CD4-positive, alpha-beta T cell treated with Interleukin-1 beta for 1 hour (primary cell): ENCODE data around the gene HK2.
"Not testable (repeated sequence)": the region's sequence is repeated elsewhere in the genome, so short reads cannot be mapped to it uniquely, and the experiment has no call there.

Source experiments
- DNase-seq, 2 donors: peaks; one replicate each; pipeline ENCODE4 v3.0.0-alpha.2; 2020 to 2022

HK2 gene

GRCh38 chr2:74835831-74836674 is 2.1 kb downstream of the HK2 start:
- peak in 1 of 2 donors; percentile 41 for DNase-seq

- no peak for DNase-seq
Observed at GRCh38 chr2:74836675-74837401, 2.9 kb downstream of the HK2 start.

- DNase-seq: no peak
Observed at GRCh38 chr2:74841641-74842040, 7.7 kb downstream of the HK2 start.

GRCh38 chr2:74843433-74843832 is 9.5 kb downstream of the HK2 start:
- no peak for DNase-seq

- peak; percentile 24 to 42 for DNase-seq
Observed at GRCh38 chr2:74843899-74844298, 10.0 kb downstream of the HK2 start.

GRCh38 chr2:74844752-74845151 is 10.8 kb downstream of the HK2 start:
- no peak for DNase-seq

GRCh38 chr2:74845217-74845751 is 11.4 kb downstream of the HK2 start:
- peak; percentile 29 to 77 for DNase-seq

GRCh38 chr2:74845991-74846390 is 12.1 kb downstream of the HK2 start:
- no peak for DNase-seq

- DNase-seq: no peak
Observed at GRCh38 chr2:74846481-74846880, 12.6 kb downstream of the HK2 start.

- no peak for DNase-seq
Observed at GRCh38 chr2:74847070-74847858, 13.3 kb downstream of the HK2 start.

- peak; percentile 56 to 69 for DNase-seq
Observed at GRCh38 chr2:74849228-74849892, 15.4 kb downstream of the HK2 start.

- DNase-seq: no peak
Observed at GRCh38 chr2:74850496-74851190, 16.7 kb downstream of the HK2 start.

- no peak for DNase-seq
Observed at GRCh38 chr2:74851191-74851566, 17.3 kb downstream of the HK2 start.

- DNase-seq: not testable (repeated sequence)
Observed at GRCh38 chr2:74853360-74853759, 19.4 kb downstream of the HK2 start.

- no peak for DNase-seq
Observed at GRCh38 chr2:74854401-74854800, 20.5 kb downstream of the HK2 start.

- DNase-seq: not testable (repeated sequence)
Observed at GRCh38 chr2:74855114-74855707, 21.3 kb downstream of the HK2 start.

GRCh38 chr2:74856004-74856578 is 22.2 kb downstream of the HK2 start:
- DNase-seq: no peak

GRCh38 chr2:74856599-74856998 is 22.7 kb downstream of the HK2 start:
- DNase-seq: no peak

GRCh38 chr2:74857215-74857614 is 23.3 kb downstream of the HK2 start:
- DNase-seq: no peak

- no peak for DNase-seq
Observed at GRCh38 chr2:74857725-74858124, 23.8 kb downstream of the HK2 start.

GRCh38 chr2:74858281-74858680 is 24.4 kb downstream of the HK2 start:
- no peak for DNase-seq
